ENCODE results near the gene WNT5B. TPM values are rescaled to one million over a fixed set of nuclear protein-coding genes. Genes with fewer than 3 reads are reported as not detected.

Gene WNT5B
- total RNA-seq, 2 experiments from 2014 or later: 0.86 to 14.7 TPM

DNA sequence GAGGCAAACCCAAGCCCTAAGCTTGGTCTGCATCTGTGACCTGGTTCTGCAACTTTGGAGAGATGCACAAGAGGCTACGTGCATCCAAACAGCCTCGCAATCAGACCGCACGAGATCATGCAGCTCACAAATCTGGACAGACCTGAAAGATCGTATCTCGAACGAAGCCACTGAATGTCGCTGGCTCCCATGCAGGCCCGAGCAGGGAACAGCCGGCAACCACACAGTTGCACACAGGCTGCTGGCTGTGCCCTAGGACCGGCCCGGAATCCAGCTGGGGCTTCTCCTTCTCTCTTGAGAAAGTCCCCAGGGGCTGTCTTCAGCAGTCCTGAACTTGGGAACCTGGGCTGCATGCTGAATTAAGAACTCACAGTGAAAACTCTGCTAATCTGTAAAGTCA, 27.9 kb downstream of the WNT5B start:
- CTCF ChIA-PET (ENCODE audit: unreplicated experiment): interaction anchor here (0.8 kb wide), 1 partner anchor 135 kb away, joined by 3 read pairs; no protein-coding TSS in a partner anchor

DNA sequence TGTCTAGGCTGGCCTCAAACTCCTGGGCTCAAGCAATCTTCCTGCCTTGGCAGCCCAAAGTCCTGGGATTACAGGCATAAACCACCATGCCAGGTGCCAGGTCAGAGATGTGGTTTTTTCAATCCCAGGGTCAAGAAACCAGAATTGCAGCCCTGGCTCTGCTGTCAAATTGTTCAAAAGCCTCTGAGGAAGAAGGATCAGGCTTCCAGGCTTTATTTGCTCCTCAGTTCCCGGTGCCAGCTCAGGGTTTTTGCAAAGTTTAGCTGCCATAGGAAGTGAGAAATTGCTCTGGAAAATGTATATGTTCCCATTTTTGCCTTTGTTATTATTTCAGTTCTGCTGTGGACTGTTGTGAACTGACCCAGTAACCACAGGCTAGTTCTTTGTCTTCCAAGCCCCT, 28.7 kb downstream of the WNT5B start:
- no peaks in the 10 kb centered on the region for H3K9me3 ChIP-seq (ENCODE audit: low read length)
- no peak for DNase-seq (ENCODE audit: low spot score)
- no peaks in the 10 kb centered on the region for H3K4me1 ChIP-seq (ENCODE audit: insufficient read depth, low read length, poor library complexity, severe bottlenecking)
- intact Hi-C loops (cut with micrococcal nuclease; ENCODE audit: unreplicated experiment): no loop called here
- no peak for TF ChIP-seq EZH2phosphoT487 (IDR thresholded peaks at IDR 0.05; ENCODE audit: borderline replicate concordance, low read depth, low read length)
- TF ChIP-seq CTCF (conservative IDR thresholded peaks at IDR 0.05; ENCODE audit: low read length): no peak
- H4K20me1 ChIP-seq (ENCODE audit: insufficient read depth, low read length): no peaks in the 10 kb centered on the region
- no peak overlapping the region for H3K4me2 ChIP-seq (ENCODE audit: low read length)
- no peaks in the 10 kb centered on the region for H3K79me2 ChIP-seq (ENCODE audit: insufficient read depth, low read depth, low read length)
- BruUV-seq (replicated peaks): no TSS peak
- H3K27ac ChIP-seq (ENCODE audit: low read depth, low read length, poor library complexity, severe bottlenecking): no peak overlapping the region
- CTCF ChIA-PET (ENCODE audit: unreplicated experiment): no interaction called here
- no peaks in the 10 kb centered on the region for H3K9me2 ChIP-seq (ENCODE audit: insufficient read depth, low read length)
- H3K36me3 ChIP-seq (ENCODE audit: insufficient read depth, low read length): no peaks in the 10 kb centered on the region
- no peak overlapping the region for H3K4me3 ChIP-seq (ENCODE audit: low read depth, low read length, poor library complexity, severe bottlenecking)
- POLR2A ChIA-PET: no interaction called here
- H2AFZ ChIP-seq (ENCODE audit: low read length): no peak overlapping the region

More for the DNA sequence above, 27.9 kb downstream of the WNT5B start:
- intact Hi-C loops (cut with micrococcal nuclease; ENCODE audit: unreplicated experiment): no loop called here
- H3K4me3 ChIP-seq (ENCODE audit: low read depth, low read length, poor library complexity, severe bottlenecking): no peak overlapping the region
- no peak overlapping the region for H3K4me2 ChIP-seq (ENCODE audit: low read length)
- H3K9me2 ChIP-seq (ENCODE audit: insufficient read depth, low read length): no peaks in the 10 kb centered on the region
- no peaks in the 10 kb centered on the region for H3K9me3 ChIP-seq (ENCODE audit: low read length)
- H3K79me2 ChIP-seq (ENCODE audit: insufficient read depth, low read depth, low read length): no peaks in the 10 kb centered on the region
- H3K36me3 ChIP-seq (ENCODE audit: insufficient read depth, low read length): no peaks in the 10 kb centered on the region
- DNase-seq (ENCODE audit: low spot score): no peak
- TF ChIP-seq EZH2phosphoT487 (IDR thresholded peaks at IDR 0.05; ENCODE audit: borderline replicate concordance, low read depth, low read length) (no peak), CTCF (conservative IDR thresholded peaks at IDR 0.05; ENCODE audit: low read length) (no peak)
- POLR2A ChIA-PET: interaction anchor here (0.6 to 0.9 kb wide), 2 partner anchors 40 to 501 kb away, joined by 3 to 4 read pairs; no protein-coding TSS in a partner anchor
- H3K4me1 ChIP-seq (ENCODE audit: insufficient read depth, low read length, poor library complexity, severe bottlenecking): no peaks in the 10 kb centered on the region
- H2AFZ ChIP-seq (ENCODE audit: low read length): no peak overlapping the region
- no peak overlapping the region for H3K27ac ChIP-seq (ENCODE audit: low read depth, low read length, poor library complexity, severe bottlenecking)
- H4K20me1 ChIP-seq (ENCODE audit: insufficient read depth, low read length): no peaks in the 10 kb centered on the region
- BruUV-seq (replicated peaks): no TSS peak

- Histone ChIP-seq H4K20me1 (ENCODE audit: insufficient read depth, low read length) (no peaks in the 10 kb centered on the region), H3K4me3 (ENCODE audit: low read depth, low read length, poor library complexity, severe bottlenecking) (no peak overlapping the region), H3K27ac (ENCODE audit: low read depth, low read length, poor library complexity, severe bottlenecking) (no peak overlapping the region), H2AFZ (ENCODE audit: low read length) (no peak overlapping the region), H3K9me2 (ENCODE audit: insufficient read depth, low read length) (no peaks in the 10 kb centered on the region), H3K36me3 (ENCODE audit: insufficient read depth, low read length) (no peaks in the 10 kb centered on the region), H3K4me2 (ENCODE audit: low read length) (no peak overlapping the region), H3K9me3 (ENCODE audit: low read length) (no peaks in the 10 kb centered on the region), H3K4me1 (ENCODE audit: insufficient read depth, low read length, poor library complexity, severe bottlenecking) (peaks cover 7% of the 10 kb centered on the region), H3K79me2 (ENCODE audit: insufficient read depth, low read depth, low read length) (no peaks in the 10 kb centered on the region)
- ChIA-PET CTCF (ENCODE audit: unreplicated experiment) (no interaction called here), POLR2A (interaction anchor here (0.7 to 2.3 kb wide), 4 partner anchors 10 to 130 kb away, joined by 3 to 10 read pairs (median 4); no protein-coding TSS in a partner anchor)
- no peak for DNase-seq (ENCODE audit: low spot score)
- BruUV-seq (replicated peaks): no TSS peak
- intact Hi-C loops (cut with micrococcal nuclease; ENCODE audit: unreplicated experiment): no loop called here
- no peak for TF ChIP-seq CTCF (conservative IDR thresholded peaks at IDR 0.05; ENCODE audit: low read length)
- TF ChIP-seq EZH2phosphoT487 (IDR thresholded peaks at IDR 0.05; ENCODE audit: borderline replicate concordance, low read depth, low read length): no peak
Measured at GRCh38 chr12:1660304-1661187, 31.5 kb downstream of the WNT5B start.
